Esophagus muscularis mucosa (tissue), 4 donors: ENCODE data around the gene CTH.

Experiments
- CTCF ChIP-seq, 3 experiments: fragments of 200-600 bp in 2 of 3; fragments of 450-650 bp in 1 of 3; sonication (generic) in 2 of 3; IDR thresholded peaks; one replicate each; pipeline ENCODE4 v1.5.1; 2017 to 2019; ENCODE audit warnings: antibody characterized with exemption in 3 of 3, mild to moderate bottlenecking in 2 of 3, moderate library complexity in 1 of 3
- EP300 ChIP-seq: sonication (generic); formaldehyde crosslinking; IDR thresholded peaks from one replicate; pipeline ENCODE4 v1.6.1; 2017; ENCODE audit warnings: antibody characterized with exemption
- POLR2A ChIP-seq: fragments of 450-650 bp; IDR thresholded peaks from one replicate; pipeline ENCODE4 v1.6.1; 2017; ENCODE audit warnings: antibody characterized with exemption, moderate library complexity, mild to moderate bottlenecking, low read depth
- POLR2AphosphoS5 ChIP-seq, 2 donors: sonication (generic); formaldehyde crosslinking; IDR thresholded peaks; one replicate each; pipeline ENCODE4 v1.6.1; 2017; ENCODE audit warnings: antibody characterized with exemption in 2 of 2

DNA sequence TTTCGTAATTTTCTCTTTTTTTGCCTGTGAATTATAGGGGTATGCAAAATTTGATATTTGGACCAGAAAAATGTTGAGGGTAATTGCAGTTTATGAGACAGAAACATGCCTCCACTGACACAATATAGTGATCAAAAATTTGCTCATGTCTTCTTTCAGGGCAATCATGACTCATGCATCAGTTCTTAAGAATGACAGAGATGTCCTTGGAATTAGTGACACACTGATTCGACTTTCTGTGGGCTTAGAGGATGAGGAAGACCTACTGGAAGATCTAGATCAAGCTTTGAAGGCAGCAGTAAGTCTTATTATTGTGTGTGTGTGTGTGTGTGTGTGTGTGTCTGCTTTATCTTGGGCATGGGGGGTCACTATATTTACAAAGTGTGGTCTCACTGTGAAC lies 27.5 kb downstream of the CTH start:
- no peak for TF ChIP-seq CTCF (IDR thresholded peaks at IDR 0.05)
- no peak for TF ChIP-seq POLR2A
- no peak for TF ChIP-seq POLR2AphosphoS5 (IDR thresholded peaks at IDR 0.05)
- TF ChIP-seq EP300, result no peak
